Right lung (tissue), 5 donors: Measurements from ENCODE around the gene SH3TC1. TPM values are rescaled to one million over a fixed set of nuclear protein-coding genes. Genes with fewer than 3 reads are reported as not detected.

Source experiments
- DNase-seq, 2 donors: peaks; one replicate each; pipeline ENCODE4 v3.0.0-alpha.2; 2013
- polyA plus RNA-seq, 5 donors: library from polyadenylated mRNA; unstranded; fragments of 120-200 nt; gene quantifications; one replicate each; pipeline versions ENCODE4 v1.2.1 to v1.2.3, GENCODE V29; 2013; ENCODE audit warnings: inconsistent platforms in 1 of 5, low replicate concordance in 1 of 5; ENCODE audit not compliant: insufficient read length in 5 of 5, insufficient read depth in 1 of 5

The SH3TC1 gene
- polyA plus RNA-seq, 5 donors = 20.3 to 28.6 (median 25.3) TPM

DNA sequence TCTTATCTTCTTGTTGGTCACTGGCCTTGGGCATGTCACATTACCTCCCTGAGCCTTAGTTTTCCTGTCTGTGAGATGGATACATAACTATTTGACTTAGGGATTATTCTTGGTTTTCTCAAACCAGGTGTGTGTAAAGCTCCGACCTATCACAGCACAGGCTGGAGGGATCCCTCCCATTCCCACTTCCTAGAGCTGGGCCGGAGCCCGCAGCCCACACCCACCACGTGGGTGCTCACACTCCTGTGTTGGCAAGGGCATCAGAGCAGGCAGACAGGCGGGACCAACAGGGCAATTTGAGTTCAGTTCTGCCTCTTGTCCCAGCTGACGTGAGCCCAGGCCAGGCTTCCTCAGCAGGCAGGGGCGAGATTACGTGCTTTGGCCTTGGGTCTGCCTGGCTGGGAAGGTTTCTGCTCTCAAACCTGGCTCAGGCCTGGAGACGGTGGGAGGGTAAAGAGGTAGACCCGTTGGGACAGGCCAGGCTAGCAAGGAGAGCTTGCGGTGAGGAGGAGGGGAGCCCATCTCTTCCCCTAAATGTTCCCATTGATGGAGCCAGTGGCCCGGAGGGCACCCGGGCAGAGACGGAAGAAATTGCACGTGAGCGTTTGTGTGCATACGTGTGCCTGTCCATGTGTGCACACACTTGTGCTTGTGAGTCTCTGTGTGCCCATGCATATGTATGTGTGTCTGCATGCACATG, 734 bp upstream of the SH3TC1 start:
- no peak for DNase-seq

- no peak for DNase-seq
These were observed 658 bp downstream of the SH3TC1 start for GRCh38 chr4:8199594-8200301.

DNA sequence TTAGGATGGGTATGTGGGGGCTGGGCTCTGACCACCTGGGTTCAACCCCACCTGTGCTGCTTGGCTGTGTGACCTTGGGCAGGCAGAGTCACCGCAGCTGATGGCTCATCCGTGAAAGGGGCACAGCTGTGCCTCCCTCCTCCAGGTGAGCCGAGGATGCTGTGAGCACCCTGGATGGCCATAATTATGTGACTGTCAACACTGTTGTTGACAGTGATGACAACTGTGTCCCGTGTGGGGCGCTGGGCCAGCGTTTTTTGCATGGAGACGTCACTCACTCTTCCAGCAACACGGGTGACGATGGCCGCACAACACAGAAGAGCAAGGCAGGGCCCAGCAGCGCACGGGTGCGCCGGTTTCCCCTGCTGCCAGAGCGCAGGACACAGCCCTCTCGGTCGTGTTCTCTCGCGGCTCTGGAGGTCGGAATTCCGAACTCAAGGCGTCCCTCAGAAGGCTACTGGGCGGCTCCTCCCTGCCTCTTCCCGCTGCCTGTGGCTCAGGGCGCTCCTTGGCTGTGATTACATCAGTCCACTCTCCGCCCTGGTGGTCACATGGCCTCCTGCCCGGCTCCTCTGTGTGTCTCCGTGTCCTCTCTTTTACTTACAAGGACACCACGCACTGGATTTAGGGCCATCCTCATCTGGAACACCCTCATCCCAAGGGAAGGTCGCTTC, 1.3 kb downstream of the SH3TC1 start:
- no peak for DNase-seq

GRCh38 chr4:8201321-8201781, 2.3 kb downstream of the SH3TC1 start:
- no peak for DNase-seq

DNA sequence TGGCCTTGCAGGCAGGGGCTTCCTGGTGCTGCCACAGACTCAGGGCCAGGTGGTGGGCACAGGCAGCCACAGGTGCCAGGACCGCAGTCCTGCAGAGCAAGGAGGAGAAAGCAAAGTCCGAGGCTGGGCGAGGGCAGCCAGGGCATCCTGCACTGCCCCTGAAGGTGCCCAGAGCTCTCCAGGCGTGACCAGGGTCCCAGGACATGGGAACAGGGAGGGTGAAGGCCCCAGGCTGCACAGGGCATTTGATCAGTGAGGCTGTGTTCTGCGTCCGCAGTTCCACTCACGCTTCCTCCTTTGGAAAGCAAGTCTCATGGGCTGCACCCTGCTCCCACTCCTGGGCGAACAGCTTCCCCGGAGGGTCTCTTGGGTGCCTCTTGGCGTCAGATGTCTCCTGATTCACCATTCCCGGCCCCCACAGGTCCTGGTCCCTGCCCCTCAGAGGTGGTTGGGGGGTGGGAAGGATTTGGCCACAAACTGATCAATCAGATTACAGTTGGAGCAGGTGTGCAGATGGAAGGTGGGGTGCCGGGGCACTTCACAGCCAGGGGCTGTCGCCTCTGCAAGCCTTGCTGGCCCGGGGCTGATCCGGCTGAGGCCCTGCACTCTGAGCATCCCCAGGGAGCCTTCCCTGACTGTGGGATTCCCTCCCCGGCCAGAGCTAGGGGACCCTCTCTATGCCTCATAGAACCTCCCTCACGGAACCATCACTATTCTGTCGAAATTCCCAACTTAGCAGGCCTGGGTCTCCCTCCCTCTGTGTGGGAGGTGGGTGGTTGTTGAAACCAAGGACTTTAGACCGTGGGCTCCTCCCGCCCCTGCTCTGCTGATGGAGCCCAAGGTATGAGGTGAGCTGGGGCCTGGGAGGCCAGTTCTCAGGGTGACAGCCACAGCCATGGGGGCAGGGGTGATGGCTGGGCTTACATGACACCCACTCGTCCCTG, 3.3 kb downstream of the SH3TC1 start:
- no peak for DNase-seq

GRCh38 chr4:8203052-8203401, 3.9 kb downstream of the SH3TC1 start:
- DNase-seq = no peak

DNA sequence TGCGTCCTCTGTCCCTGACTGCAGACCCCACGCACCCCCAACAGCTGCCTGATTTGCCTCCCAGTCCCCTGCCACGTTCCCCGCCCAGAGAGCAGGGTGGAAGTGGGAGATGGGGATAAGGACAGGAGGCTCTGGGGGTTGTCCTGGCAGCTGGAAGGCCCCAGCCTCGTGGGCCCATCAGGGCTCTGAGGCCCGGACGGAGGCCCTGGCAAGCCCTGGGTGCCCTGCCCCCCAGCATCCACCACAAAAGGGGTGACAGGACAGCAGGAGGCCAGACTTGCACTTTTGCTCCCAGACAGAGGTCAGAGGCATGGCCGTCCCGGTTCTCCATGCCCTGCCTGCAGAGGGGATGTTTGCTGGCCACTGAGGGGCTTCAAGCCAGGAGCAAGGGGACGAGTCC, 4.7 kb downstream of the SH3TC1 start:
- DNase-seq = no peak

- DNase-seq = no peak
These were observed 5.6 kb downstream of the SH3TC1 start for GRCh38 chr4:8204576-8205227.

DNA sequence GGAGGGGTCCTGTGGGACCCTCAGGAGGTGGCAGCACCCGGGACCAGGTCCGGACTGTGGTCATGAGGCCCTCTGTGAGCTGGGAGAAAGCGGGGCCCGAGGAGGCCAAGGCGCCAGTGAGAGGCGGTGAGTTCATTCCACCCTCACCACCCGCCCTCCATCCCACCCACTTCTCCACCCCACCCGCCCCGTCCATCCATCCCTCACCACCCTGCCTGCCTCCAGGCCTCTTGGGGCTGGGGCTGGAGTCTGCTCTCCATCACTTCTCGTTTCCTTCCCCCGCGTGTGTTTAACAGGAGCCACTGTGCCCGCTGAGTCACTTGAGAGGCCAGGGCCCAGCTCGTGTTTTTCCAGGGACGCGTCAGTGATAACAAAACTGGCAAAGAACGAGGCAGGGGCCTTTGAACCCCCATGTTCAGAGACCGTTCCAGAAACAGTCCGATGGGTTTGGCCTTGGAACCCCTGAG, 6.2 kb downstream of the SH3TC1 start:
- no peak for DNase-seq

- DNase-seq = no peak
These were observed 6.9 kb downstream of the SH3TC1 start for GRCh38 chr4:8205749-8206611.

DNA sequence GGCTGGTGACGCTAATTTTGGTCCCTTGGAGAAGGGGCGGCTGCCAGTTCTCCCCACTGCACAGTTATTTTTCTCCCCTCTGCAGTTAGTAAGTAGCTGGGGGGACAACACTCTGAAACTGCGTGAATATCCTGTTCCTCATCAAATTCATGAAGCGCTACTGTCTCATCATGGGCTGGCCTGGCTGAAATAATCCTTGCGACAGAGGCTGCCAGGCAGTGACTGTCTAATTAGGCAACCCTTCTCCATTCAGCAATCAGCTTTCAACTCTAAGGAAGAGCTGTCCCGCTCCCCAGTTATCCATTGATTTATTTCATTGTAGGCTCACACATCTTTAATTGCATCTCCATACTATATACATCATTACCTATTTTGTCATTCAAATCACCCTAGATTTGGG, 8.2 kb downstream of the SH3TC1 start:
- DNase-seq = no peak

DNA sequence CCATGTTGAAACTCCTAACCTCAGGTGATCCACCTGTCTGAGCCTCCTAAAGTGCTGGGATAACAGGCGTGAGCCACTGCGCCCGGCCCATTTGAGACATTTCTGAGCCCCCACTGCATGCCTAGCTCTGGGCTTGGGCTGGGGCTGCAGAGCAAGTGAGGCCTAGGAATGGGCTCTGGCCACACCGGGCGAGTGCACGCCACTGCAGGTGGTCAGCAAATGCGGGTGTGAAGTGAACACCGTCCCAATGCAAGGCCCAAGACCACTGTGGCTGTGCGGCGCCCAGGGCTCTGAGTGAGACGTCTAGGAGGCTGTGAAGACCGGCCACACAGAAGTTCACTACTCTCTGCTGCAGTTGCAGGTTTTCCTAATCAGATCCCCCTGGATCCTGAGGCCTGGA, 9.5 kb downstream of the SH3TC1 start:
- no peak for DNase-seq

- no peak for DNase-seq
These were observed 10.2 kb downstream of the SH3TC1 start for GRCh38 chr4:8209181-8209874.

DNA sequence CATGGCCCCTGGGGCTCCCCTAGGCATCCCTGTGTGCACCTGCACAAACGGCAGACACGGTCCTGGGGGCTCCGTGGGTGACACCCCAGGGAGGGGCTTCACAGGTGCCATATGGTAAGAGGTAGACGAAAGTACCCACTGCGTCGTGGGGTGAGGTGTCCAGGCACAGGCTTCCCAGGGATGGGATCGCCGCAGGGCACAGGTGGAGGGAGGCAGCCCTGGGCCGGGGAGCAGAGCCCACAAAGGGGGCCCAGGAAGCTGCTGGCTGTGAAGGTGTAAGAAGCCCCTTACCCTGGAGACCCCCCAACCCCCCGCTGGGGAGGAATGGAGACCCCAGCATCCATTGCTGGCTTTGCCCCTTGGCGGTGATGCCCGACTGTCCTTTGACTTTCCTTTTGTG, 10.9 kb downstream of the SH3TC1 start:
- no peak for DNase-seq

- no peak for DNase-seq
These were observed 11.5 kb downstream of the SH3TC1 start for GRCh38 chr4:8210616-8211015.

DNA sequence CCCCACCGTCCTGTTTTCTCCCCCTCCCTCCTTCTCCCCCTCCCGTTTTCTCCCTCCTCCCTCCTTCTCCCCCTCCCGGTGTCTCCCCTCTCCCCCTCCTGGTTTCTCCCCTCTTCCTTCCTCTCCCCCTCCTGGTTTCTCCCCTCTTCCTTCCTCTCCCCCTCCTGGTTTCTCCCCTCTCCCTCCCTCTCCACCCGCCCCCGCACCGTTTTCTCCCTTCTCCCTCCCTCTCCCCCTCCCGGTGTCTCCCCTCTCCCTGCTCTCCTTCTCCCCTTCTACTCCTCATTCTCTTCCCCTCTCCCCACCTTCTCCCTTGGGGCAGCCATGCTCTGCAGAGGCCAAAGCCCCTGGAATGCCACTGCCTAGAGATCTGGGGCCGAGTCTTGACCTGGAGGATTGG, 12.2 kb downstream of the SH3TC1 start:
- no peak for DNase-seq

DNA sequence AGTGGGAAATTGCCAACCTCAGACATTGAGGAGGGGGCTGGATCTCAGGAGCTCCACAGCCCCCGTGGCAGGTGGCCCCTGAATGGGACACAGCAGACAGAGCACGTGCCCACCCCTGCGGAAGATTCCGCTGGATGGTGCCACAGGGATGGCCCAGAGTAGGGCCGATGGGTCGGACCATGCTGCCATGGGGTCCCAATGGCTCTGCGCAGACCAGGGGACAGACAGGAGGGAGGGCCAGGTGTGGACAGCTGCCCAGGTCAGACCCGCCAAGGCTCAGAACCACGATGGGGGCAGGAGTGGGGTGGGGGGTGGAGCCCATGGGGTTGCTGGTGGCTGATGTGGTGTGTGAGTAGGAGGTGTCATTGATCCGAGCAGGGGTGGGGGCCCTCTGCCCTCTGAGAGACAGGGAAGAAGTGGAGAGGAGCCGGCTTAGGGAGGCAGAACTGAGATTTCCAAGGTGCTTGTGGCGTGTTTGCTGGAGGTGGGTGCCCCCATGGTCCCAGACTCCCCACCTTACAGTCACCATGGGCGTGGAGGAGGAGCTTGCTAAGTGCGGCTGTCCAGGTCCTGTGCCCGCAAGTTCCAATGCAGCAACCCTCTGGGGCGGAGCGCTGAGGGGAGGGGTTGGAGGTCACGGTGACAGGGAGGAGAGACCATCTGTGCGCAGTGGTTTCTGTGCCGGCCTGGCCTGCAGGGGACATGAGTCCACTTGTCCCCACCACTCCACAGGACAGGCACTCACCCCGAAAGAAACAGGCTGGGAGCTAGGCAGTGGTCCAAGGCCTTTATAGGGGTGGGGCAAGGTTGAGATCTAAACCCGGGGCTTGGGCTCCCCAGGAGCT, 12.9 kb downstream of the SH3TC1 start:
- DNase-seq = no peak

DNA sequence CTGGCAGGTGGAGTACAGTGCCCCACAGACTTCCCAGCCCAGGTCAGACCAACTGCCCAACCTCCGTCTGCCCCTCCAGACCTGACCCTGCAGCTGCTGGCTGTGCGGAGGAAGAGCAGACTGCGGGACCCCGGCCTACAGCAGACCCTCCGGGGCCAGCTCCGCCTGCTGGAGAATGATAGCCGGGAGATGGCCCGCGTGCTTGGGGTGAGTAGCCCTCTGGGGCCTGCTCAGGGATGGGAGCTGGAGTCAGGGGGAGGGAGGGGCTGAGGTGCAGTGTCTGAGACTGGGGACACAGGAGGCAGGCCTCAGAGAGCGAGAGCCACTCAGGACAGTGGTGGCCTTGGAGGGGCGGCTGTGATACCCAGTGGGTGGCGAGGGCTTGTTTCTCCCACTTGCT, 13.5 kb downstream of the SH3TC1 start:
- DNase-seq = no peak

DNA sequence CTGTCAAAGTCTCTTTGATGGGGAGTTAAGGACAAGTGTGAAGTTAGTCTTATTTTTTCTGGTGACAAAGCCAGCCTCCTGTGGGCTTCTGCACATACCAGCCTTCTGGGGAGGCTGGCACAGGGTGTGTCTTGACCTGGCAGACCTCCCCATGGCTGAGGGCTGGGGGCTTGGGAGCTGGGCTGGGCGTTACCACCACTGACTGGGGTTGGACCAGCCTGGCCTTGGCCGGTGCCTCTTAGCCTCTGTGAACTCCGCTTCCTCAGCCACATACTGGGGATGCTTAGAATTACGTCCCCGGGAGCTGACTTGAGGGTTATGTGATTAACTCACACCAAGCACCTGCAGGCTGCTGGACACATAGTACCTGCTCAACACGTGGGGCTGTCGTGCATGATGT, 14.0 kb downstream of the SH3TC1 start:
- DNase-seq = no peak
